IMR-90 (cell line): ENCODE results near the gene AMPD2. TPM values are rescaled to one million over a fixed set of nuclear protein-coding genes. Genes with fewer than 3 reads are reported as not detected.

Experiments used
- ATAC-seq: fragments of 200-7000 bp; cut with Tn5 transposase; 2 replicates; pipeline ENCODE4 v1.9.1; 2020; ENCODE audit warnings: low read depth, mild to moderate bottlenecking, moderate library complexity
- BruUV-seq: library from RNA; stranded (reverse); fragments of 400-500 nt; replicated peaks from 2 replicates; lab custom pipeline; 2021; lab: Mats Ljungman, UMichigan
- CTCF ChIA-PET: fragments of 300-600 bp; formaldehyde crosslinking; extraction: SDS; loops from one replicate; lab custom pipeline; 2021; ENCODE audit warnings: antibody characterized with exemption; lab: Yijun Ruan, JAX
- POLR2A ChIA-PET: fragments of 300-600 bp; sonication (Branson Sonifier 250); formaldehyde crosslinking; loops from one replicate; lab custom pipeline; 2022; ENCODE audit warnings: antibody characterized with exemption; ENCODE audit not compliant: unreplicated experiment; lab: Charles Lee
- DNase-seq: peaks from one replicate; pipeline ENCODE4 v3.0.0; 2013
- H2AFZ ChIP-seq: replicated peaks from 2 replicates; pipeline ENCODE3; 2013; ENCODE audit warnings: low read length, mild to moderate bottlenecking; ENCODE audit not compliant: poor library complexity
- H2AK5ac ChIP-seq: 2 replicates; pipeline ENCODE4 v1.6.1; 2013; ENCODE audit warnings: low read depth, low read length, inconsistent platforms
- H2AK9ac ChIP-seq: replicated peaks from 2 replicates; pipeline ENCODE3; 2013; ENCODE audit warnings: mild to moderate bottlenecking, low read depth, low read length, moderate library complexity; ENCODE audit not compliant: poor library complexity
- H2BK120ac ChIP-seq: 2 replicates; pipeline ENCODE4 v1.6.1; 2013; ENCODE audit warnings: low read depth, low read length, inconsistent platforms
- H2BK15ac ChIP-seq: 3 replicates; pipeline ENCODE4 v1.6.1; 2013; ENCODE audit warnings: low read depth, low read length, inconsistent platforms
- H2BK20ac ChIP-seq: 2 replicates; pipeline ENCODE4 v1.6.1; 2013; ENCODE audit warnings: low read depth, mild to moderate bottlenecking, inconsistent platforms, low read length, moderate library complexity
- H2BK5ac ChIP-seq: 2 replicates; pipeline ENCODE4 v1.6.1; 2013; ENCODE audit warnings: mild to moderate bottlenecking, low read depth, low read length, inconsistent platforms; ENCODE audit not compliant: poor library complexity, severe bottlenecking
- H3K14ac ChIP-seq: replicated peaks from 2 replicates; pipeline ENCODE4 v1.6.1; 2013; ENCODE audit warnings: low read depth, low read length, inconsistent platforms
- H3K18ac ChIP-seq: 2 replicates; pipeline ENCODE4 v1.6.1; 2013; ENCODE audit warnings: low read depth, low read length, control low read depth
- H3K23ac ChIP-seq: 2 replicates; pipeline ENCODE4 v1.6.1; 2013; ENCODE audit warnings: low read depth, low read length, inconsistent platforms
- H3K27ac ChIP-seq: 2 replicates; pipeline ENCODE4 v1.5.1; 2013; ENCODE audit warnings: mild to moderate bottlenecking, control low read depth, low read length; ENCODE audit not compliant: insufficient read depth
- H3K27me3 ChIP-seq: 2 replicates; pipeline ENCODE4 v1.6.1; 2013; ENCODE audit warnings: low read length; ENCODE audit not compliant: control insufficient read depth, insufficient read depth
- H3K36me3 ChIP-seq: 2 replicates; pipeline ENCODE4 v1.6.1; 2013; ENCODE audit warnings: low read length, mixed read lengths; ENCODE audit not compliant: control insufficient read depth, insufficient read depth
- H3K4ac ChIP-seq: 2 replicates; pipeline ENCODE4 v1.6.1; 2013; ENCODE audit warnings: low read depth, low read length, inconsistent platforms
- H3K4me1 ChIP-seq: 2 replicates; pipeline ENCODE4 v1.6.1; 2013; ENCODE audit warnings: low read length, mixed read lengths; ENCODE audit not compliant: control insufficient read depth, insufficient read depth
- H3K4me2 ChIP-seq: 2 replicates; pipeline ENCODE4 v1.6.1; 2013; ENCODE audit warnings: low read depth, mild to moderate bottlenecking, control low read depth, low read length, moderate library complexity
- H3K4me3 ChIP-seq: 2 replicates; pipeline ENCODE4 v1.5.1; 2013; ENCODE audit warnings: low read depth, mild to moderate bottlenecking, control low read depth, low read length, moderate library complexity; ENCODE audit not compliant: insufficient read depth
- H3K56ac ChIP-seq: 2 replicates; pipeline ENCODE4 v1.6.1; 2013; ENCODE audit warnings: low read length, inconsistent platforms; ENCODE audit not compliant: insufficient read depth; ENCODE audit errors: extremely low read depth
- H3K79me1 ChIP-seq, 2 experiments: 2 replicates each; pipeline ENCODE4 v1.6.1; 2013; ENCODE audit warnings: low read length in 2 of 2, inconsistent platforms in 1 of 2, low read depth in 1 of 2
- H3K9ac ChIP-seq: 2 replicates; pipeline ENCODE4 v1.6.1; 2013; ENCODE audit warnings: low read depth, low read length, control low read depth
- H3K9me1 ChIP-seq: 2 replicates; pipeline ENCODE4 v1.6.1; 2013; ENCODE audit warnings: low read length, inconsistent platforms; ENCODE audit not compliant: insufficient read depth
- H3K9me3 ChIP-seq: 2 replicates; pipeline ENCODE4 v1.6.1; 2013; ENCODE audit warnings: low read length; ENCODE audit not compliant: control insufficient read depth, insufficient read depth
- H4K20me1 ChIP-seq: 2 replicates; pipeline ENCODE4 v1.6.1; 2013; ENCODE audit warnings: low read length, inconsistent platforms; ENCODE audit not compliant: insufficient read depth
- H4K5ac ChIP-seq: 2 replicates; pipeline ENCODE4 v1.6.1; 2013; ENCODE audit warnings: mild to moderate bottlenecking, low read depth, low read length, control low read depth
- H4K8ac ChIP-seq, 2 experiments: 2 replicates each; pipeline ENCODE4 v1.6.1; 2013; ENCODE audit warnings: low read depth in 2 of 2, low read length in 2 of 2, control low read depth in 1 of 2, inconsistent platforms in 1 of 2
- H4K91ac ChIP-seq: 2 replicates; pipeline ENCODE4 v1.6.1; 2013; ENCODE audit warnings: low read depth, low read length, inconsistent platforms; ENCODE audit not compliant: insufficient read depth
- BHLHE40 ChIP-seq: fragments of 150-350 bp; IDR thresholded peaks from 2 replicates; pipeline ENCODE4 v1.6.1; 2016; ENCODE audit warnings: mild to moderate bottlenecking, low read depth, low read length
- CTCF ChIP-seq: conservative IDR thresholded peaks from 2 replicates; pipeline ENCODE4 v1.5.1; 2012; ENCODE audit warnings: mild to moderate bottlenecking, low read depth, low read length, improper control_type of control experiment
- MAZ ChIP-seq: IDR thresholded peaks from 2 replicates; pipeline ENCODE4 v1.6.1; 2012; ENCODE audit warnings: low read depth, mild to moderate bottlenecking, low read length, improper control_type of control experiment, moderate library complexity, borderline replicate concordance
- POLR2A ChIP-seq: IDR thresholded peaks from 2 replicates; pipeline ENCODE4 v1.6.1; 2012; ENCODE audit warnings: mild to moderate bottlenecking, low read depth, low read length
- WGBS, 2 experiments: methylation state at CpG; one replicate each; pipeline versions ENCODE4 v1.1.5 to v1.1.7; 2013; ENCODE audit warnings: missing lambda C conversion rate in 2 of 2; ENCODE audit not compliant: insufficient read length in 1 of 2; ENCODE audit errors: extremely low coverage in 2 of 2; 5-methylcytosine and 5-hydroxymethylcytosine counted together
- dilution Hi-C: fragments of 300-500 bp; cut with HindIII; formaldehyde crosslinking; loops from one replicate; pipeline ENCODE4 v1.14.3; 2018; ENCODE audit warnings: low sequenced_read_pairs; ENCODE audit not compliant: unreplicated experiment
- in situ Hi-C: fragments of 300-500 bp; cut with MboI; formaldehyde crosslinking; loops from 3 replicates; pipeline ENCODE4 v1.14.3; 2019; ENCODE audit warnings: low sequenced_read_pairs, inconsistent platforms, mixed read lengths
- intact Hi-C: fragments of 100-400 bp; cut with micrococcal nuclease; formaldehyde crosslinking; loops from 2 replicates; pipeline ENCODE4 v1.10.0; 2022
- polyA plus RNA-seq, 3 experiments: library from polyadenylated mRNA; depleted of rRNA; stranded (reverse); fragments of >200 nt; gene quantifications; 2 replicates each; pipeline ENCODE4 v1.2.3, GENCODE V29; 2012; ENCODE audit warnings: low replicate concordance in 1 of 3
- total RNA-seq: library from RNA; depleted of rRNA; stranded (reverse); fragments of >200 nt; gene quantifications from 2 replicates; pipeline ENCODE4 v1.2.3, GENCODE V29; 2012

AMPD2 gene
- total and polyA plus RNA-seq, 2 of the 4 experiments (the other 2 are of a cell fraction): 61.5 to 103 TPM

- Histone ChIP-seq H4K5ac (no peak overlapping the region), H3K79me1 (peaks cover 12 to 42% of the 10 kb centered on the region in 2 experiments), H3K4ac (no peak overlapping the region), H3K56ac (no peak overlapping the region), H3K9ac (no peak overlapping the region), H4K8ac (0 out of 4 replicates have a peak overlapping the region, but pooled peaks of 1 of the 2 experiments have one; percentile 5), H4K20me1 (no peaks in the 10 kb centered on the region), H3K36me3 (peaks cover 10% of the 10 kb centered on the region), H3K9me1 (peaks cover 9% of the 10 kb centered on the region; the same call in 1 of the 2 replicates), H3K14ac (no peak overlapping the region), H3K4me2 (no peak overlapping the region), H2AK5ac (0 out of 2 replicates have a peak overlapping the region, but pooled peaks have one; percentile 58), H3K9me3 (no peaks in the 10 kb centered on the region), H2AK9ac (no peak overlapping the region), H2BK5ac (peak overlapping the region; percentile 28), H2BK15ac (no peak overlapping the region), H3K18ac (no peak overlapping the region), H3K27me3 (no peaks in the 10 kb centered on the region), H3K4me3 (no peak overlapping the region), H2AFZ (no peak overlapping the region), H2BK20ac (no peak overlapping the region), H2BK120ac (no peak overlapping the region), H3K4me1 (peaks cover 8% of the 10 kb centered on the region), H4K91ac (peak overlapping the region; percentile 31; the same call in 1 of the 2 replicates), H3K27ac (no peak overlapping the region), H3K23ac (0 out of 2 replicates have a peak overlapping the region, but pooled peaks have one; percentile 53)
- ATAC-seq: no peak
- intact Hi-C loops: loop anchor here (5.0 kb wide), 1 partner anchor 36 kb away; no protein-coding TSS in a partner anchor
- CTCF ChIA-PET: no interaction called here
- no TSS peak for BruUV-seq
- no CpG with 5 or more reads among the region's 5 CpGs for WGBS, 2 experiments
- POLR2A ChIA-PET: no interaction called here
- in situ Hi-C loops: no loop called here
- TF ChIP-seq CTCF (no peak), MAZ (no peak), BHLHE40 (no peak), POLR2A (no peak)
- dilution Hi-C loops: no loop called here
- no peak for DNase-seq
These were observed 21.0 kb upstream of the AMPD2 start for GRCh38 chr1:109598655-109599054.
